Muscle layer of colon (tissue), 2 donors: ENCODE results near the gene SLC7A8.

Experiments used
- H3K27ac ChIP-seq: one replicate; pipeline ENCODE4 v1.7.0; 2013; ENCODE audit warnings: low read depth, mild to moderate bottlenecking, low read length, moderate library complexity
- H3K27me3 ChIP-seq, 2 donors: one replicate each; pipeline ENCODE4 v1.7.0; 2013; ENCODE audit warnings: low read length in 2 of 2, mild to moderate bottlenecking in 2 of 2; ENCODE audit not compliant: insufficient read depth in 2 of 2, control insufficient read depth in 1 of 2
- H3K36me3 ChIP-seq: one replicate; pipeline ENCODE4 v1.7.0; 2013; ENCODE audit warnings: mild to moderate bottlenecking, low read length; ENCODE audit not compliant: insufficient read depth
- H3K4me1 ChIP-seq: one replicate; pipeline ENCODE4 v1.7.0; 2013; ENCODE audit warnings: mild to moderate bottlenecking, low read length; ENCODE audit not compliant: insufficient read depth
- H3K4me3 ChIP-seq, 2 donors: one replicate each; pipeline ENCODE4 v1.7.0; 2013; ENCODE audit warnings: low read length in 2 of 2, low read depth in 1 of 2, mild to moderate bottlenecking in 1 of 2, moderate library complexity in 1 of 2
- H3K9ac ChIP-seq: one replicate; pipeline ENCODE4 v1.7.0; 2013; ENCODE audit warnings: low read length
- H3K9me3 ChIP-seq: one replicate; pipeline ENCODE4 v1.7.0; 2013; ENCODE audit warnings: mild to moderate bottlenecking, low read length
- donor health status: abdominal sarcoma.
- donor health status: Adenocarcinoma of cecum.

SLC7A8 gene

DNA sequence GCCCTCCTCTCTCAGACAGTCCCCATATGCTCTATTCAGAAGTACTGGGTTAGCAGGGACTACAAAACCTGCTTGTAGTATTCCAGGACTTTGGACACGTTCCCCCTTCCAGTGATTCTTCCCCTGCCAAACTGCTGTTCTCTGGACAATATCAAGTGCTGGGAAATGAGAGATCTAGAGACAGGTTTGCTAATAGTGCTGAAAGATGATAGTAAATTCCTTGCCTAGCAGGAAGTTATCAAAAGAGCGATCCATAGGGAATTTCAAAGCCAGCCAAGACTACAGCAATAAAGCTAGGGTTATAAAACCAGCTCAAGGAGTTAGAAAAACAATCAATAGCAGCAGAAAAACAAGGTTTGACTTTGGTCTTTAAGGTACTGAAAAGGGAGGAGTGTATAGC is 15.2 kb downstream of the SLC7A8 start:
- H3K9ac ChIP-seq: no peak overlapping the region
- H3K27ac ChIP-seq: peak overlapping the region; percentile 28
- H3K27me3 ChIP-seq: no peaks in the 10 kb centered on the region
- no peak overlapping the region for H3K4me3 ChIP-seq
- no peaks in the 10 kb centered on the region for H3K36me3 ChIP-seq
- peaks cover 23% of the 10 kb centered on the region for H3K4me1 ChIP-seq
- no peaks in the 10 kb centered on the region for H3K9me3 ChIP-seq

DNA sequence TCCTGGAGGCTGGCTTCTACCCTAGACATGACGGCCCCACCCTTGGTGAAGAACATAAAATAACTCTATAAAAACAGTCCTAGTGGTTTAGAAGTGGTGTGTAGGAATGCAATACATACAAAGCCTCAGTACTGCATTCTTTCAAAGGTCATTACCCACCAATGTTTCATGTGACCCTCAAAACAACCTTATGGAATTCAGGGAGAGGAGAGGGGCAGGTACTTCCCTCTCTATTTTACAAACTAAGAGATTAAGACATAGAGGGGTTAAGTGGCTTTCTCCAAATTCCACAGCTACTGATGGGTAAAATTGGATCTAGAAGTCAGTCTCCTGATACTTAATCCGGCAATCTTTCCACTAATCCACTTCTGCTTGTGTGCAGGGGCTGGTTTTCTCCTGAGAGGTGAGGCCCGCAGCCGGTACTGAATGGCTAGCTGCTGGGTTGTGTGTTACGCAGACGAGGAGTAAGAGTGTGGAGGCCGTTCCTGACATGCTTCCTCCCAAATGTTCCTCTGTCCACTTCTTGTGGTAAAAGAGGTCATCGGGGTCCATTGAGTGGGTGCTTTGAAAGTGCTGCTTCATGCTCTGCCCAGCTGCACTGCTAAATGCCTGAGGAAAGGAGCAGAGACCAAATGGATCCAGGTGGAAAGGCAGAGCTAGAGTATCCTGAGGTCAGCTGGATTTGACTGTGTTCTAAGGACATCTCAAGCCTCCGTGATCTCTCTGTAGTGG is 16.2 kb downstream of the SLC7A8 start:
- no peaks in the 10 kb centered on the region for H3K27me3 ChIP-seq
- no peaks in the 10 kb centered on the region for H3K9me3 ChIP-seq
- H3K4me1 ChIP-seq: peaks cover 23% of the 10 kb centered on the region
- H3K4me3 ChIP-seq: no peak overlapping the region
- H3K27ac ChIP-seq: peak overlapping the region; percentile 13
- H3K36me3 ChIP-seq: no peaks in the 10 kb centered on the region
- no peak overlapping the region for H3K9ac ChIP-seq

DNA sequence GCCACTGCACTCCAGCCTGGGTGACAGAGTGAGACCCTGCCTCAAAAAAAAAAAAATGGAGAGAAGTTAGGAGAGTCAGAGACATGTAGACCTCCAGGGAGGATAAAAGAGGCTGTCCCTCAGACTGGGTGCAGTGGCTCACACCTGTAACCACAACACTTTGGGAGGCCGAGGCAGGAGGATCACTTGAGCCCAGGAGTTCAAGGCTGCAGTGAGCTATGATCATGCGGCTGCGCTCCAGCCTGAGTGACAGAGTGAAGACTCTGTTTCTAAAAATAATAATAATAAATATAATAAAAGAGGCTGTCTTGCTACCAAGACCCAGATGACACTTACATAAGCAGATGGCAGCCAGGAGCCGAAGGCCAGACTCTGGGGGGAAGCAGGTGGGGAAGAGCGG is 18.5 kb downstream of the SLC7A8 start:
- H3K4me1 ChIP-seq: peaks cover 26% of the 10 kb centered on the region
- no peaks in the 10 kb centered on the region for H3K36me3 ChIP-seq
- H3K27me3 ChIP-seq: no peaks in the 10 kb centered on the region
- no peak overlapping the region for H3K4me3 ChIP-seq
- H3K9ac ChIP-seq: no peak overlapping the region
- H3K27ac ChIP-seq: no peak overlapping the region
- no peaks in the 10 kb centered on the region for H3K9me3 ChIP-seq

DNA sequence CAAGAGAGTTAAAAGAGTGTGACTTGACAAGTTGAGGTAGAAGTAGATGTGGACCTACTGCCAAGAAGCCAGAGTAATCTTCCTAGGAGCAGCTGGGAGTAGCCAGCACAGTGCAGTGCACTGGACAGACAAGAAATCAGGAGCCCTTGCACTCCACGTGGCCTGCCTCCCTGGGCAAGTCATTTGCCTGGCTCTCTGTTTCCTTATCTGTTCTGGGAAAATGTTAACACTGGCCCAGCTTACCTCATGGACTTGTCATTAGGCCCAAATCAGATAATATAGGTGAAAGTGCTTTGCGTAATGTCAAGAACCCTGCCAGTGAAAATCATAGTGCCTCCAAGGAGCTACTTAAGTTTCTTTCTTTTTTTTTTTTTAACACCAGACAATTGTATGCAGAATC is 19.2 kb downstream of the SLC7A8 start:
- Histone ChIP-seq H3K27me3 (no peaks in the 10 kb centered on the region), H3K27ac (no peak overlapping the region)

DNA sequence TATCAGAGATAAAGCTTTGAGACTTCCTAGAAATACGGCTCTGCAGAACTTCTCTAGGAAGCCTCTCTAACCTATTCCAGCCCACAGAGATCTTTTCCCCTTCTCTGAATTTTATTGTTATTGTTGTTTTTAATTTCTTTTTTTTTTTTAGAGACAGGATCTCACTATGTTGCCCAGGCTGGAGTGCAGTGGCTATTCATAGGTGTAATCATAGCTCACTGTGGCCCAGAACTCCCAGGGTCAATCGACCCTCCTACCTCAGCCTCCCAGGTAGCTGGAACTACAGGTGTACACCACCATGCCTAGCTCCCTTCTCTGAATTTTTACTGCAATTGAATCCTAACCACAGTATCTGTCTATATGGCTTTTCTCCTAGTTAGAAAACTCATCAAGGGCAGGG is 19.6 kb downstream of the SLC7A8 start:
- Histone ChIP-seq H3K4me1 (peaks cover 25% of the 10 kb centered on the region), H3K36me3 (no peaks in the 10 kb centered on the region), H3K27me3 (no peaks in the 10 kb centered on the region), H3K9ac (no peak overlapping the region), H3K4me3 (no peak overlapping the region), H3K9me3 (no peaks in the 10 kb centered on the region), H3K27ac (no peak overlapping the region)

More for the DNA sequence above, 19.2 kb downstream of the SLC7A8 start:
- Histone ChIP-seq H3K4me1 (peaks cover 26% of the 10 kb centered on the region), H3K9ac (no peak overlapping the region), H3K4me3 (no peak overlapping the region), H3K36me3 (no peaks in the 10 kb centered on the region), H3K9me3 (no peaks in the 10 kb centered on the region)

DNA sequence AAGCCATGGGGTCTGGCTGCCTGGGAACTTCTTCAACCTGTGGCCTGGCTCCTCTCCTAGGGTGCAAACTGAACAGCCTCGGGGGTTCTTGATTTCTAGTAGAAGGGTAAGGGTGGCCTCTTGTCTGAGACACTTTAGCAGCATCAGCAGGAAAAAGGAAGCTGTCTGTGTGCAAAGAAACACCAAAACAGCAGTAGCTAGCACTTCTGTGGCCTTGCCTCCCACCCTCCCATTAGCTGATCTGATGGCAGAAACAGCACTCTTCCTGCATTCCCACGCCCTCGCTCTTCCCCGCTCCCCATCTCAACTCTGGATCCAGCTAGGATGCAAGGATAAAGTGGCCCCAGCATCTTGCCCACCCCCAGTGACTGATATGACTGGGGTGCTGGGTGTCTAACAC is 20.7 kb downstream of the SLC7A8 start:
- Histone ChIP-seq H3K9me3 (no peaks in the 10 kb centered on the region), H3K4me3 (no peak overlapping the region), H3K36me3 (no peaks in the 10 kb centered on the region), H3K9ac (no peak overlapping the region), H3K27ac (no peak overlapping the region), H3K4me1 (peaks cover 14% of the 10 kb centered on the region), H3K27me3 (no peaks in the 10 kb centered on the region)

DNA sequence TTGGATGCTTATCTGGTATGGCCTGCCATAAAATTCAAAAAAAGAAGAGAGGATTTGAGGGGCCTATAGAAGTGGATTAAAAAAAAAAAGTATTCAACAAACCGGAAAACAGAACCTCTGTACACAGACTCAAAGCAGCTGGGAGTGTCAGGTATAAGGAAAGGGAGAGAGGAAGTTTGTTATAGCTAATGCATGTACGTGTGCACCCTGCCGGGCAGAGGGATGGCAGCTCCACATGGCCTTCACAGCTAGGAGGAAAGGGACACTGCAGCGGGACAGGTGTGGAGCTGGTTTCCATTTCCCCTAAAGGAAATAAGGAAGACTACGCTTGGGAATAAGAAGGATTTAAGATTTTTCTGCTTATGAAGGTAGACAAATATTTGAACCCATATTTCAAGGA is 21.5 kb downstream of the SLC7A8 start:
- Histone ChIP-seq H3K9me3 (no peaks in the 10 kb centered on the region), H3K27me3 (no peaks in the 10 kb centered on the region), H3K27ac (no peak overlapping the region), H3K4me1 (peaks cover 6% of the 10 kb centered on the region), H3K36me3 (no peaks in the 10 kb centered on the region), H3K9ac (no peak overlapping the region), H3K4me3 (no peak overlapping the region)

DNA sequence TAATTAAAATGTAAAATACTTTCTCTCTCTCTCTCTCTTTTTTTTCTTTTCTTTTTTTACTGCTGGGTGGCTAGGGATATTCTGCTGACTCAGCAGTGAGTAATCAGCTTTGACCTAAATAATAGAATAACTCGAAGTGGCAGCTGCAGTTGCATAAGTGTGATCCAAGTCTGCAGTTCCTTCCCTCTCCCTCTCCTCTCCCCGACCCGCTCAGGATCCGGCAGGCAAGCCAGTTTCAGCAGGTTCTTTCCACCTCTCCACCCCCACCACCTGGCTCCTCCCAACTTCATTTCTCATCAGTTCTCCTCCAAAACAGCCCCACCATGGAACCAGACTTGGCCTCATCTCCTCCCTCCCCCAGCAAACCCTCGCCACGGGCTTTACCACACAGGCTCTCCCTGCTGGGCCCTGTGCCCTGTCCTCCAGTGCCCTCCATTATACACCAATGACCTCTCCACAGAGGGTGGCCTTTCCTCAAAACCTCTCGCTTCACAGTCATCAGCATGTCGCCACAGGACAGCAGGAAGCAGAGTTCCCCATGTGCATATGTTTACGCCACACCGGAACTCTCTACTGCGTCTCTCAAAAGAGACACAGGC is 22.4 kb downstream of the SLC7A8 start:
- Histone ChIP-seq H3K27me3 (no peaks in the 10 kb centered on the region), H3K9ac (no peak overlapping the region), H3K9me3 (no peaks in the 10 kb centered on the region), H3K4me3 (no peak overlapping the region), H3K27ac (no peak overlapping the region), H3K4me1 (peaks cover 3% of the 10 kb centered on the region), H3K36me3 (no peaks in the 10 kb centered on the region)

DNA sequence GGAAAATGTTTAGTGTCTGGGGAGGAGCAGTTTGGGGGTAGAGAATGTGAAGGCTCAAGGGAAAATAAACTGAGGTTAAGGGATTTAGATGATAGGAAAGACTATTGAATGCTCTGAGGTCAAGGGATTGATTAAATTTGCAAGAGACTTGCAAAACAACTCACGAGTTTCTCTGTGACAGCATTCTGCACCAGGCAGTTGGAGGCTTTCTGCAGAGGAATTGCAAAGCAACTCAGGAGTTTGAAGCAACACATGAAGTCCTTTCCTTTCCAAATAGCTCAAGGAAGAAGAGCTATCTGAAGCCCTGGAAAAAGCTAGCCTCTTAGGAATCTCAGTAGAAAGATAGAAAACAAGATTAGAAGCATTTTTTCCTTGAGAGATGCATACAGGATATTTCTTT is 23.9 kb downstream of the SLC7A8 start:
- Histone ChIP-seq H3K9ac (no peak overlapping the region), H3K36me3 (no peaks in the 10 kb centered on the region), H3K9me3 (no peaks in the 10 kb centered on the region), H3K27me3 (no peaks in the 10 kb centered on the region), H3K27ac (no peak overlapping the region), H3K4me1 (peaks cover 16% of the 10 kb centered on the region), H3K4me3 (no peak overlapping the region)

DNA sequence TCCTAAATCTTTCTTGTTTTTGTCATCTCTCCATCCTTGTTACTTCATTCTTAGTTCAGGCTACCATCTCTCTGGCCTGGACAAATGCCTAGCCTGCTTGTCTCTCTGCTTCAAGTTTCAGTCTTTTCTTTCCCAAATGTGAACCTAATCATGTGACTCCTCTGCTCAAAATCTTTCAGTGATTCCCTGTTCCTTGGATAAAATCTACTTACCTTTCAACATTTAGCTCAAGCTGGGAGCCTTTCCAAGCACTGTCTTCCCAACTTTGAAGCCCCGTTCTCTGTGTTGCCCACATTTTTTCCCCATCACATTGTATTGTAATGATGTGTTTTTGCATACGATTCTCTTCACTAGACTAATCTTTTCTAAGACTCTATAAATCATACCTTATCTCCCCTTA is 24.7 kb downstream of the SLC7A8 start:
- no peaks in the 10 kb centered on the region for H3K36me3 ChIP-seq
- peaks cover 17% of the 10 kb centered on the region for H3K4me1 ChIP-seq
- no peak overlapping the region for H3K27ac ChIP-seq

DNA sequence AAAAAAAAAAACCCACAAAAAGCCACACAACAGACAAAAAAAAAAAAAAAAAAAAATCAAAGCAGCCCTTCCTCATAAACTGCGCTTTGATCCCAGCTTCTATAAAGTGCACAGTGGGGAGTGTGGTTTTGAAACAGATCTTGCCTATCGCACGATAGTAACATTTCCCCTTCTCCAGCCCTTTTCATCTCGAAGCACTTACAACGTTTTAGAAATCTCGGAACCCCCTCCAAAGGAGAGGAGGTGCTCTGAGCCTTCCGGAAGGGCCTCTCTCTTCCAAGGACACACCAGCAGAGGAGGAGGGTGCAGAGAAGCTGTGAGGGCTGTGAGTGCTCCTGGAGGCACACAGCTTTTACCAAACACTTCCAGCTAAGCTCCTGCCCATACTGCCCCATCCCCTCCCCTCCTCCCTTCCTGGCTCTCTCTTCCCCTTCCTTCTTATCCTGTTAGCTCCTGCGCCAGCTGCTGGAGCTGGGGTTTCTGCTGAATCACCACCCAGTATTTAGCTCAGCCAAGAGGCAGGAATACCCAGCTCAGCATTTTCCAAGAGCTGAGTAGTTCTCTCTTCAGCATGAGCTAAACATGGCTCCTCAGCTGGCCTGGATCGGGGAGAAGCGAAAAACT is 28.4 kb downstream of the SLC7A8 start:
- no peaks in the 10 kb centered on the region for H3K9me3 ChIP-seq
- peak overlapping the region; percentile 39 for H3K27ac ChIP-seq
- H3K27me3 ChIP-seq: no peaks in the 10 kb centered on the region
- no peaks in the 10 kb centered on the region for H3K36me3 ChIP-seq
- no peak overlapping the region for H3K9ac ChIP-seq
- peak overlapping the region in 1 of 2 donors; percentile 24 for H3K4me3 ChIP-seq
- H3K4me1 ChIP-seq: peaks cover 20% of the 10 kb centered on the region

More for the DNA sequence above, 24.7 kb downstream of the SLC7A8 start:
- no peaks in the 10 kb centered on the region for H3K9me3 ChIP-seq
- H3K4me3 ChIP-seq: no peak overlapping the region
- no peak overlapping the region for H3K9ac ChIP-seq
- no peaks in the 10 kb centered on the region for H3K27me3 ChIP-seq
